HFF-Myc (cell line): ENCODE measurements around the gene TPSD1.
"Not testable (repeated sequence)": the region's sequence is repeated elsewhere in the genome, so short reads cannot be mapped to it uniquely, and the experiment has no call there.

ENCODE experiments used
- DNase-seq: peaks from one replicate; pipeline ENCODE4 v3.0.0-alpha.2; 2011; ENCODE audit warnings: low read depth; ENCODE audit errors: extremely low read depth
- H3K4me3 ChIP-seq: replicated peaks from 2 replicates; pipeline ENCODE4 v1.5.1; 2011; ENCODE audit warnings: low read depth, mild to moderate bottlenecking, control low read depth, low read length
- CTCF ChIP-seq: IDR thresholded peaks from 2 replicates; pipeline ENCODE4 v1.5.1; 2012; ENCODE audit warnings: mild to moderate bottlenecking, low read depth, low read length, control low read depth; ENCODE audit errors: missing control alignments

Gene TPSD1

GRCh38 chr16:1263591-1264344 lies 7.9 kb downstream of the TPSD1 start:
- no peak for TF ChIP-seq CTCF

DNA sequence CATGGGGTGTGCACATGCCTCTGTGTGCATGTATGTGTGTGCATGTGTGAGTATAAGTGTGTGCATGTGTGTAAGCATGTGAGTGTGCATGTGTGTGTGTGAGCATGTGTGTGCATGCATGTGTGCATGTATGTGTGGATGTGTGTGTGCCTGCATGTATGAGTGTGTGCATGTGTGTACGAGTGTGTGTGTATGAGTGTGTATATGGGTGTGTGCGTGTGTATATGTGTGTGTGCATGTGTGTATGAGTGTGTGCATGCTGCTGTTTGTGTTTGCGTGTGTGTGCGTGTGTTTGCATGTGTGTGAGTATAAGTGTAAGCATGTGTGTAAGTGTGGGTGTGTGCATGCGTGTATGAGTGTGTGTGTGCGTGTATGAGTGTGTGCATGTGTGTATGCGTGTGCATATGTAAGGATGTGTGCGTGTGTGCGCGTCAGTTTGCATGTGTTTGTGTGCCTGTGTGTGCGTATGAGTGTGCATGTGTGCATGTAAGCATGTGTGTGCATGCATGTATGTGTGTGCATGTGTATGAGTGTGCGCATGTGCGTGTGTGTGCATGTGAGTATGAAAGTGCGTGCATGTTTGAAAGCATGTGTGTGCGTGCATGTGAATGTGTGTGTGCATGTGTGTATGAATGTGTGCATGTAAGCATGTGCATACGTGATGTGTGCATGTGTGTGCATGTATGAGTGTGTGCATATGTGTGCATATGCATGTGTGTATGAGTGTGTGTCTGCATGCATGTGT lies 8.6 kb downstream of the TPSD1 start:
- no peak for DNase-seq
- no peak for TF ChIP-seq CTCF

More at GRCh38 chr16:1263591-1264344, 7.9 kb downstream of the TPSD1 start:
- H3K4me3 ChIP-seq, result no peak overlapping the region
- DNase-seq, result no peak

DNA sequence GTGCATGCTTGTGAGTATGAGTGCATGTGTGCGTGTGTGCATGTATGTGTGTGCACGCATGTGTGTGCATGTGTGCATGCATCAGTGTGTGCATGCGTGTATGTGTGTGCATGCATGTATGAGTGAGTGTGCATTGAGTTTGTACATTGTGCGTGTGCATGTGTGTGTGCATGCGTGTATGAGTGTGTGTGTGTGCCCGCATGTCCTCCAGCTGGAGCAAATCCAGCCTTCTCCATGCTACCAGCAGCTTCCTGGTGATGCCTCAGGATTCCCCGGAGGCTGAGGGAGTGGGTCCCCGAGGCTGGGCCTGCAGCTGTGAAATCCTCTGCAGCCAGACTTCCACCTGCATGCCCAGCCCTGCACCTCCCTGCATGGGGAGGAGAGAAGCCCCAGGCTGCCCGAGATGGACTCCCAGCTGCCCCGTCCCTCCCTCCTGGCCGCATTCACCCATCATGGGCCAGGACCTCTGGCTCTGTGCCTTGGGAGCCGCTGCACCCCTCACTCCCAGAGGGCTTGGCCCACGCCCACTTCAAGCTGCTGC lies 9.3 kb downstream of the TPSD1 start:
- no peak for DNase-seq
- TF ChIP-seq CTCF, result no peak
- H3K4me3 ChIP-seq, result no peak overlapping the region

More for the DNA sequence above, 8.6 kb downstream of the TPSD1 start:
- no peak overlapping the region for H3K4me3 ChIP-seq

DNA sequence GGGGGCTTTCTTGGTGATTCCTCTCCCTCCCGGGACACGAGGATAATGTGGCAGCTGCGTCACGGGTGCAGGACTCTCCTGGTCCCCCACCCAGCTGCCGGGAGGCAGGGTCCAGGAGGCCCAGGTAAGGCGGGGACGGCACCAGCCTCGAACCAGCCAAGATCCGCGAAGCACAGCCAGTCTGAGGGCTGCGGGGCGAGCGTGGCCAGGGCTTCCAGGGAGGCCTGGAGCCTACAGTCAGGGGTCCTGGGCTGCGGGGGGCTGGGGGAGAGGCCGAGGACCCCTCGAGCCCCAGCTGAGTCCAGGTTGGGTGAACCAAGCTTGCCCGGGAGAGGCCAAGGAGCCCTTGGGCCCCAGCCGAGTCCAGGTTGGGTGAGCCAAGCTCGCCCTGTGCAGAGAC lies 10.0 kb downstream of the TPSD1 start:
- TF ChIP-seq CTCF, result no peak
- no peak for DNase-seq
- no peak overlapping the region for H3K4me3 ChIP-seq

GRCh38 chr16:1269418-1269817 lies 13.5 kb downstream of the TPSD1 start:
- not testable (repeated sequence) for DNase-seq, H3K4me3 ChIP-seq

DNA sequence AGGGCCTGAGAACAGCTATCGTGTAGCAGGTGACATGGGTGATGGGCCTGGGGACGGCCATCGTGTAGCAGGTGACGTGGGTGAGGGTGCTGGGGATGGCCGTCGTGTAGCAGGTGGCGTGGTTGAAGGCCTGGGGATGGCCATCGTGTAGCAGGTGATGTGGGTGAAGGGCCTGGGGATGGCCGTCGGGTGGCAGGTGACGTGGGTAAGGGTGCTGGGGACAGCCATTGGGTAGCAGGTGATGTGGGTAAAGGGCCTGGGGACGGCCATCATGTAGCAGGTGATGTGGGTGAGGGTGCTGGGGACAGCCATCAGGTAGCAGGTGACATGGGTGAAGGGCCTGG lies 15.5 kb downstream of the TPSD1 start:
- H3K4me3 ChIP-seq, result no peak overlapping the region
- TF ChIP-seq CTCF, result no peak
- no peak for DNase-seq

GRCh38 chr16:1271724-1272413 lies 16.0 kb downstream of the TPSD1 start:
- DNase-seq, H3K4me3 ChIP-seq: not testable (repeated sequence)
